Activated CD4-positive, alpha-beta T cell treated with anti-CD3 and anti-CD28 coated beads, Interleukin-2, Interleukin-6, amounts not matched to agents 100 ng/mL and 50 ng/mL, durations not matched to agents 16 hours and 8 hours (primary cell): ENCODE data around the gene MEF2D.

Experiments
- DNase-seq: peaks from one replicate; pipeline ENCODE4 v3.0.0-alpha.2; 2020

MEF2D gene

GRCh38 chr1:156523801-156524480, 23.4 kb upstream of the MEF2D start:
- no peak for DNase-seq

GRCh38 chr1:156522443-156522970, 21.9 kb upstream of the MEF2D start:
- DNase-seq, result no peak

GRCh38 chr1:156517748-156518147, 17.2 kb upstream of the MEF2D start:
- DNase-seq, result no peak

GRCh38 chr1:156516821-156517220, 16.2 kb upstream of the MEF2D start:
- DNase-seq, result no peak

GRCh38 chr1:156515956-156516355, 15.4 kb upstream of the MEF2D start:
- DNase-seq, result no peak

GRCh38 chr1:156513185-156513584, 12.6 kb upstream of the MEF2D start:
- no peak for DNase-seq

- peak; percentile 79 for DNase-seq
Observed at GRCh38 chr1:156511644-156512043, 11.1 kb upstream of the MEF2D start.

- no peak for DNase-seq
Observed at GRCh38 chr1:156510709-156511108, 10.1 kb upstream of the MEF2D start.

- DNase-seq, result no peak
Observed at GRCh38 chr1:156509424-156510034, 9.0 kb upstream of the MEF2D start.

GRCh38 chr1:156508955-156509234, 8.3 kb upstream of the MEF2D start:
- no peak for DNase-seq

- no peak for DNase-seq
Observed at GRCh38 chr1:156508205-156508954, 7.8 kb upstream of the MEF2D start.

GRCh38 chr1:156506450-156506849, 5.9 kb upstream of the MEF2D start:
- no peak for DNase-seq

GRCh38 chr1:156505679-156506298, 5.2 kb upstream of the MEF2D start:
- no peak for DNase-seq

GRCh38 chr1:156504821-156505678, 4.5 kb upstream of the MEF2D start:
- peak; percentile 98 for DNase-seq

GRCh38 chr1:156504438-156504813, 3.9 kb upstream of the MEF2D start:
- peak; percentile 58 for DNase-seq

GRCh38 chr1:156503698-156504437, 3.3 kb upstream of the MEF2D start:
- DNase-seq, result no peak

- DNase-seq, result no peak
Observed at GRCh38 chr1:156502894-156503697, 2.5 kb upstream of the MEF2D start.

- no peak for DNase-seq
Observed at GRCh38 chr1:156502391-156502893, 1.9 kb upstream of the MEF2D start.

GRCh38 chr1:156500793-156501506, 375 bp upstream of the MEF2D start:
- peak; percentile 95 for DNase-seq
